ENCODE measurements around the gene ZFHX2.
A peak's percentile ranks its signal among the peaks of the same experiment; 100 is the strongest.

Gene ZFHX2

GRCh38 chr14:23559010-23559925, 7.7 kb upstream of the ZFHX2 start:
- DNase-seq, result peak; percentile 73

- DNase-seq, result no peak
These were observed 6.9 kb upstream of the ZFHX2 start for GRCh38 chr14:23558346-23559009.

GRCh38 chr14:23557946-23558345, 6.4 kb upstream of the ZFHX2 start:
- no peak for DNase-seq

DNA sequence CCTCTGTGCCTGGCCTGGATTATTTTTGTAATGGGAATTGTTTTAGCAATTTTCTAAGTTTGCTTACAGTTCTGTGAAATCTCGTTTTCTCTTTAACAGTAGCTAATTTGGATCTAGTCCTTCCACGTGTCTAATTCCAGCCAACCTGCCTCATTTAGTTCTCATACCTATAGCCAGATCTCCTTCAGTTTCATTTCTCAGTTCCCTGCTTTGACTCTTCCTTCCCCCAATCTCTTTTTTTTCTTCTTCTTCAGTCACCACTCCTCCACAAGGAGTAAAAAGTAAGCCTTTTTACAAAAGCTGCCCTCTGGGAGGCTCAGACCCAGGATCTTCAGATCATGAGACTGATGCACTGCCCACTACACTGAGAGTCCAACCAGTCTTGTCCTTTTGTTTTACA, 6.0 kb upstream of the ZFHX2 start:
- no peak for DNase-seq

- DNase-seq, result no peak
These were observed 5.3 kb upstream of the ZFHX2 start for GRCh38 chr14:23556700-23557440.

GRCh38 chr14:23555882-23556699, 4.5 kb upstream of the ZFHX2 start, which contains the start of gene THTPA:
Gene THTPA (plus strand): TSS chr14:23556271. CDS start chr14:23556758, 487 bp downstream.
- peak; percentile 93 for DNase-seq

DNA sequence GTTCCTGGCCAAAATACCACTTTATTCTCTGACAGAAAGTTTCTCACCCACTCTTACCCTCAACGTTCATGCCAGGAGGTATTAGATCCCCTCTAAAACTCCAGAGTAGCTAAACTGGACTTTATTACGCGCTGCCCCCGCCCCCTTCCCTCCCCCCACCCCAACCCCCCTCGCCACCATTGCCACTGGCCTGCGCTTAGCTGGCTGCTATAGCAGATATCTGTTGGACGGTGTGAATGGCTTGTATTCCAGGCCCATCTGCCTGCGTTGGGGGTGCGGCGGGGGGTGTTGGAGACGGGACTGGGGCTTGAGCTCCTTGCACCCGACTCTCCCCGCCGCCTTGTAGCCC, 3.9 kb upstream of the ZFHX2 start:
- DNase-seq, result no peak

DNA sequence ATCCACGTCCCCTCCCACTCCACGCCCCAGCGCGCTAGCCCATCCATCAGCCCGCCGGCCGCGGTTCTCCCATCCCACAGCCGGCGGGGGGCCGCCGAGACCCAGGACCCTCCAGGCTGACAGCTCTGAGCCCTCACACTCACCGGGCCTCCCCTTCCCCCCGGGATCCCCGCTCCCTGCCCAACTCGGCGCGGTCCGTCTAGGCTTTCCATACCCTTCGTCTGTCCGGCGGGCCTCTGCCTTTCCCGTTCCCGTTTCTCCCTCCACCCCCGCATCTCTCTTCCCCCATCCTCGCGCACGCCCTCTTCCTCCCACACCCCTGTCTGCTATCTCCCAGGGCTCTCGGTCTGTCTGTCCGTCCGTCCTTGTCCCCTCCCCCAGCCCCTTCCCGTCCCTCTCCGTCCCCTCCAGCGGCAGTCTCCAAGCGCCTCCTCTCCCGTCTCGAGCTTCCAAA, 726 bp downstream of the ZFHX2 start:
- DNase-seq, result no peak

DNA sequence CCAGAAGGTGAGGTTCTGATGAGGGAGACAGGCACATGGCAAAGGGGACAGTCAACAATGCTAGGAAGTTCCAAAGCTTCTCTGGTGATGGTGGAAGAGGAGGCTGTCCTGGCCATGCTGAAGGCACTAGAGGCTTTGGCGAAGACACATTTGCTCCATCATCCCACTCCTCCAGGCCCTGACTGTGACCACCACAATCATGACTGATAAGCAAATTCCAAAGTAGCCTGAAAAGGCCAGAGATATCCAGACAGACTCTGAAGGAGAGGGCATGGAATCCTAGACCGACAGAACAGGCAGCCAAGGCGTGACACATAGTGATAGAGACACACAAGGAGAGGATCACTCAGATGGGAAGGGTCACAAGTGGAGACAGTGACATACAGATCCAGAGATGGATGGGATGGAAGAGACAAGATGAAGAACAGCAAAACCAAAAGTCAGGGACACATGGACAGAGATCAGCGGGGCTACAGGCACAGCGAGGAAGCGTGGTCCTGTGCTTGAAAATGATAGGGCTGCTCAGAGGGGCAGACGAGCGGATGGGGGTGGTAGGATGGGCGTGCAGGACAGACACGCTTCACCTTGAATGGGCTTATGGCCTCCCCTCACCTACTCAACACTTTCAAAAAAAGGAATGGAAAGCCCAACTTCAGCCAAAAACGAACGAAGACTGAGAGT, 1.3 kb downstream of the ZFHX2 start:
- no peak for DNase-seq

DNA sequence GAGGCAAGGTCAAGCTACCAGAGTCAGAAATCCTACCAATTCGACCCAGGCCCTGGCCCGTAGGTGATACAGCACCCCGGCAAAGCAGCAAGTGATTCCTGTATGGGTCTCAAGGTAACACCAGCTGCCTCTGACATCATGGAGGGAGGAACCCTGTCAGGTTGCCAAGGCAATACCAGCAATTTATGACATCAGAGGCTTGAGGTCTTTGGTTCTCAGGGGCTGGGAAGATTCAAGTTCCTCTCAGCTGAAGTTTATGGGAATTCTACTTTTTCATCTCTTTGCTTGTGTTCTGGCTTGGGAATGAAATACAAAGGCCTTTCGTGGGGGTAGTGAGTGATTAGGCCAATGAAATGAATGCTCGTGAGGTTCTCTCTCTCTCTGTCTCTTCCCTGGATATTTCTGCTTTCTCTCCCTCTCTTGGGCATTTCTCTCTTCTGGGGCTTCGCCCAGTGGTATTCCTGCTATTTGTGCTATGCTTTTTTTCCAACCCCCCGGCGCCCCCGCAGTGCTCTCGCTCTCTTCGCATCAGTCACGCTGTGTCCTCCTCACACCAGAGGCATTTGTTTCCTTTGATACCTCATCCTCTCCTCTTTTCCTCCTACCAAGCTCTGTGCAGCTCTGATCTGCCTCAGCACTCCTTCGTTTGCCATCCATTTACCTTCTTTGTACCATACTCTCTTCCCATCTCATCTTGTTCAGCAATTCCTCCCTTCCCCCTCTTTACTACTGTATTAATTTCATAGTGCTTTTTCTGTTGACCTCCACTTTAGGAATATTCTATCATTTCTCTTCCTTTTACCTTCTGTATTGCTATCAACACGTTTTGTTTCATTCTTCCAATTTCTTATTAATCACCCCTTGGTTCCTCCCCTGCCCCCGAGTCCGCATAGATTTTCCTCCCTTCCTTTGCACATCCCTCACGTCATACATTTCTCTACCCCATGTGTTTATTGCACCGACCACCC, 2.9 kb downstream of the ZFHX2 start:
- DNase-seq, result no peak

DNA sequence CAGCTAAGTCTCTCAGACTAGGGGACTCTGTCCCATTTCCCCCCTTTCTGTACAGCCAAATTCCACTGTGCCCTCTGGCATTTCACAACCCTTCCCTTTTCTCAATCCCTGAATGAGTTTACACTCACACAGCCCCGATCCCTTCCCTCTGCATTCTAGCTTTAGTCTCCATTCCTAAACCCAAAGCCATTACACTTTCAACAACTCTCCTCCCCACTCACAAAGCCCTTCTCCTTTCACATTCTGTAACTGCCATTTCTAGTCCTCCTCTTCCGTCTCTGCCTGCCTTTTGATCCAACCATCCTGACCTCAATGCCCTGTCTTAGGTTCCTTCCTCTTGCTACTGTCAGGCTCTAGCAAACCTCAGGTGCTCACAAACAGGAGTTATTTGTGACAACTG, 3.6 kb downstream of the ZFHX2 start:
- DNase-seq, result no peak

DNA sequence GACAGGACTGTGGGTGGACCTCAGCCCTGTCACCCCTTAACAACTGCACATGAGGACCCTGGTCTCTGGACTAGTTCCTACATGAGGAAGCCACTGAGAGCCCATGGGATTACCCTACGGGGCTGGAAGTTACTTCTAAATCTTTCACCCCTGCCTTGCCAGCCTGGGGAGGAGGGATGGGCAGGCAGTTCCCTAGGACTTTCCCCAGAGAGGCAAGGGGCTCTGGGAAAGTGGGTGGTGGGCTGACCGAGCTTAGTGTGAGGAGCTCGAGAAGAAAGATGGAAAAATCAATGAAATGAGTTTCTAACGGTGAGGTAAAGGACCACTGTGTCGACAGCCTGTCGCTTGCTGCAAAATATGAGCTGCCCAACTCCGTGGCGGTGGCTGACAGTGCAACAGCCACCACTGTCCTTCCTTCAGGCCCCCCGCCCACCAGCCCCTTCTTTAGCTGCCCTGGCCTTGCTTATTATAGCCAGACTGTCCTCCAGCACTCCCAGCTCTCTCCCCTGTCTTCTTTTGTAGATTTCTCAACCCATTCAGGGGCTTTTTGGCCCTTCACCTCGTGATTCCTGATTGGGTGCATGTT, 5.0 kb downstream of the ZFHX2 start:
- no peak for DNase-seq

DNA sequence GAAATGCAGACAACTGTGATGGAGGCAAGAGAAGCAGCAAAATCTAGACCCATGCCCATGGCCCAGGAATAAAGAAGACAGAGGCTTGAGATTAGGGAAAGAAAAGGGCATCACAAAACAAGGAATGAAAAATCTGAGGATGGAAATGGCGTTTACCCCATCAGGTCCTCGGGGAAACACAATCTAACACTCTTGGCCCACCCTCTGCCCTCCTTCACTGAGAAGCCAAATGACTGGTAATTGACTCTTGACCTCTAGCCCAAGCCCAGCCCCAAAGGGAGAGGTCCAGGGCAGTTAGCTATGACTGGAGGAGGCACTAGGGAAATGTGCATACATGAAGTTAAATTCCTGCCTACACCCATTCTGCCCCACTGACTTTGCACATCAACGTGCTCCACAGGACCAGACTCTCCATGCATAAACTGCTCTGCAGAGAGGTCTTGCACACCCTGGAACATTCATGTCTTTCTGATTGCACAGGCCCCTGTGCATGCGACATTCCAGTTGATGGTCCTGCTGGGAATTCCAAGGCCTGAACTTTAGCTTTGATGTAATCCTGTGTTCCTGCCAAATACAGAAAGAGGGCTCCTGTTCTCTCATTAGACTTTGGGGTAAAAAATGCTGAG, 5.7 kb downstream of the ZFHX2 start:
- DNase-seq, result no peak

DNA sequence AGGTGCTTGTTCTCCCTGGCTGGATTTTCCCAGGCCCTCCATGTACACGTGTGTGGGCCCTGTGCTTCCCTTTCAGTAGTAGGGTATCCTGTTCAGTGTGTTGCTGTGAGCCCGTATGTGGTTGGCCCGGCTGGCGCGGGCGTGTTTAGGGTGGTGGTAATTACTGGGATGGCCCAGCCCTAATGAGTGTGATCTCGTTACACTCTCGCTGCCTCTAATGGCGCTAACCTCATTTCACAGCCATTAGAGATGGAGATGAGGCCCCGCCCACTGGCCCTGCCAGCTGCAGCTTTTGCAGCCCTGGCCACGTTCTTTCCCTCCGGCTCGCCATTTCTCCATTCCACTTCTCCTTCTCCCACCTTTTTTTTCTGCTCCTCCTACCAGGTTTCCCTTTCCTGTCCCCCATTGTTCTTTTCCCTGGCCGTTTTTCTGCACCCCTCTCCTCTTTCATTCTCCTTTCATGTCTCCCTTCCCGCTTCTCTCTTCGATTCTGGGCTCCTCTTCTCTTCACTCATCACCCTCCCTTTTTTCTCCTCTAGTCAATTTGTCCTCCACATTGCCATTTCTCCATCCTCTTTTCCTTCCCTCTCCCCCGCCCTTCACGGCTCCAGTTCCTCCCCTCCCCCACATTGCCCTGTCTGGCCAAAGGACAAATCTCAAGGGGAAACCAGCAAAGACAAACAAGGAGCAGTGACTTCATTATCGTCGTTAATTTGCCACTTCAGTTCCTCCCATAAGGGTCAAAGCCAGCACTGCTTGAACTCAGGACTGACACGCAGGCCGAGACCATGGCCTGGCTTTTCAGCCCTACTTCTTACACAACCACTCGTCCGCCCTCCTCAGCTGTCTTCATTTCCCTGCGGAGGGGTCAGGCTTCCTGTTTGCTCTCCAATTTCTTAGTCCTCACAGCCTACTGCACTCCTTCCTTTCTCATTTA, 6.8 kb downstream of the ZFHX2 start:
- DNase-seq, result no peak

GRCh38 chr14:23543403-23543802, 8.2 kb downstream of the ZFHX2 start:
- DNase-seq, result no peak

DNA sequence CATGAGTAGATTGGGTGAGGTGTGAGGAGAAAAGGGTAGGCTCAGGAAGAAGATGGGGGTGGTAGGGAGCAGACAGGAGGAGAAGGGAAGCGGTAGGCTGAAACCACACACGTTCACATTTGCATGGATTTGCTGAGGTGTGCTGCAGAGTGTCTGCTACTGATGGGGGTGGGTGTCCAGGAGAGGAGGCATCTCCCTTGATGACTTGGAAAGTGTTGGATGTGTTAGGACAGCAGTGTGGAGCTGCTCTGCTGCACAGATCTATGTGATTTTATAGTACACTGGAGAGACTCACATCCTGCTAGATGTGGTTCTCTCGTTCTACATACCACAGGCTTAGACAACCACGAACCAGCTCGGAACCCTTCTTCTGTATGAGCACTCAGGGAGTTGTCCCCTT, 9.3 kb downstream of the ZFHX2 start:
- no peak for DNase-seq

GRCh38 chr14:23540141-23540469, 11.5 kb downstream of the ZFHX2 start:
- DNase-seq, result no peak

DNA sequence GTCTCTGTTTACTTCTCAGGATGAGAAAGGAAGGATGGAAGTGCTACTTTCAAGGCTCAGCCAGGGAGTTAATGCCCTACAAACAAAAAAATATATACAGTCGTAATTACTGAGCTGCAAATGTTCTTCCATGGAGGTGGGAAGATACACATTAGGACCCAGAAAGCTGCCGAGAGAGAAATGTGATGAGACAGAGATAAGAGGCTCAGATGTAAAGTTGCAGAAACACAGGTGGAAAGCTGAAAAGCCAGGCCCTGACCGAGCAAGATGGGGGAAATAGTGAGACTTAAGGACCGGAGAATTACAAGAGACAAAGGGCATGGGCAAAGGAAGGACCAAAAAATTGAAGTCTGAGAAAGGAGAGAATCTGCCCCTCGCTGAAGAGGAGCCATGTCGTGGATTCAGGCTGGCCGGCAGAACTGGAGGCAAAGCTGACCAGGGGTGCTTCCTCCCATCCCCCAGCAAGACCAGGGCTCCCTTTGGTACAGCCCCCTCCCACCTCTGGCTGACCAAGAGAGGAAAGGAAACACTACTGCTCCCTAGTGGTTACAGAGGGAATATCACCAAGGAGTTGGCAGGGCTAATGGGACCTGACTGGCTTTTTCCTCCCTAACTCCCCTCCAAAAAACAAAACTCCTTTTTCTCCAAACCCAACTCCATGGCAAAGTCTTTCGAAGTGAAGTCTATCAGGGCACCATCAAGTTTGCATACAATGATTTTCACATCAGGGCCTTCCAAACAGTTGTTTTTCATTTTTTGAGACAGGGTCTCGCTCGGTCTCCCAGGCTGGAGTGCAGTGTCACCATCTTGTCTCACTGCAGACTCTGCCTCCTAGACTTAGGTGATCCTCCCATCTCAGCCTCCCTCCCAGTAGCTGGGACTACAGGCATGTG, 12.1 kb downstream of the ZFHX2 start:
- peak; percentile 8 for DNase-seq

All from activated naive CD4-positive, alpha-beta T cell treated with Interleukin-2 at 50 U/mL for 16 hours (primary cell).